ENCODE data around the gene BDH1. TPM values are rescaled to one million over a fixed set of nuclear protein-coding genes. Genes with fewer than 3 reads are reported as not detected.

BDH1 gene
- total RNA-seq, 1 donor from 2014 or later: 40.9 TPM

GRCh38 chr3:197511853-197512635, 43.7 kb downstream of the BDH1 start:
- ATAC-seq (ENCODE audit: low read depth): no peak
- no peak for DNase-seq
- TF ChIP-seq CTCF (IDR thresholded peaks at IDR 0.05): no peak
- H3K27me3 Mint-ChIP-seq: no peaks in the 10 kb centered on the region
- intact Hi-C loops (cut with micrococcal nuclease): loop anchor here (2.0 to 10.0 kb wide), 2 partner anchors 43 to 537 kb away; partner anchors contain the start of gene BDH1
- POLR2A ChIA-PET: no interaction called here
- no peak overlapping the region for H3K27ac Mint-ChIP-seq
- H3K9me3 Mint-ChIP-seq: no peaks in the 10 kb centered on the region
- no peak overlapping the region for H3K4me3 Mint-ChIP-seq
- peaks cover 41% of the 10 kb centered on the region for H3K36me3 Mint-ChIP-seq (ENCODE audit: low read depth)
- CTCF ChIA-PET: interaction anchor here (1.0 to 5.7 kb wide), 2 partner anchors 255 kb away, joined by 4 to 48 read pairs; no protein-coding TSS in a partner anchor
- peaks cover 13% of the 10 kb centered on the region for H3K4me1 Mint-ChIP-seq

GRCh38 chr3:197511130-197511529, 44.6 kb downstream of the BDH1 start:
- no peaks in the 10 kb centered on the region for H3K27me3 Mint-ChIP-seq
- ChIA-PET CTCF (interaction anchor here (5.7 kb wide), 1 partner anchor 254 kb away, joined by 48 read pairs; no protein-coding TSS in a partner anchor), POLR2A (no interaction called here)
- ATAC-seq (ENCODE audit: low read depth) (no peak), DNase-seq (no peak)
- no peak overlapping the region for H3K4me3 Mint-ChIP-seq
- H3K36me3 Mint-ChIP-seq (ENCODE audit: low read depth): peaks cover 35% of the 10 kb centered on the region
- H3K4me1 Mint-ChIP-seq: peaks cover 4% of the 10 kb centered on the region
- H3K9me3 Mint-ChIP-seq: no peaks in the 10 kb centered on the region
- TF ChIP-seq CTCF (IDR thresholded peaks at IDR 0.05): no peak
- no peak overlapping the region for H3K27ac Mint-ChIP-seq
- intact Hi-C loops (cut with micrococcal nuclease): loop anchor here (2.0 to 10.0 kb wide), 2 partner anchors 44 to 536 kb away; partner anchors contain the start of gene BDH1

- H3K27me3 Mint-ChIP-seq: no peaks in the 10 kb centered on the region
- ChIA-PET POLR2A (no interaction called here), CTCF (interaction anchor here (5.7 kb wide), 1 partner anchor 254 kb away, joined by 48 read pairs; no protein-coding TSS in a partner anchor)
- no peaks in the 10 kb centered on the region for H3K9me3 Mint-ChIP-seq
- no peak overlapping the region for H3K27ac Mint-ChIP-seq
- H3K4me3 Mint-ChIP-seq: no peak overlapping the region
- peaks cover 32% of the 10 kb centered on the region for H3K36me3 Mint-ChIP-seq (ENCODE audit: low read depth)
- DNase-seq (no peak), ATAC-seq (ENCODE audit: low read depth) (no peak)
- intact Hi-C loops (cut with micrococcal nuclease): loop anchor here (1.0 to 10.0 kb wide), 4 partner anchors 44 to 536 kb away; partner anchors contain the start of gene BDH1
- H3K4me1 Mint-ChIP-seq: peaks cover 4% of the 10 kb centered on the region
- TF ChIP-seq CTCF (IDR thresholded peaks at IDR 0.05): no peak
Observed at GRCh38 chr3:197510642-197511018, 45.1 kb downstream of the BDH1 start.

- no peak for DNase-seq
- Mint-ChIP-seq H3K4me1 (peaks cover 4% of the 10 kb centered on the region), H3K9me3 (no peaks in the 10 kb centered on the region), H3K4me3 (no peak overlapping the region), H3K27me3 (no peaks in the 10 kb centered on the region), H3K27ac (no peak overlapping the region), H3K36me3 (ENCODE audit: low read depth) (peaks cover 24% of the 10 kb centered on the region)
- ChIA-PET POLR2A (no interaction called here), CTCF (interaction anchor here (1.5 to 5.7 kb wide), 2 partner anchors 253 to 286 kb away, joined by 17 to 48 read pairs; no protein-coding TSS in a partner anchor)
- intact Hi-C loops (cut with micrococcal nuclease): no loop called here
- no peak for TF ChIP-seq CTCF (IDR thresholded peaks at IDR 0.05)
- ATAC-seq (ENCODE audit: low read depth): no peak
Observed at GRCh38 chr3:197508924-197509775, 46.6 kb downstream of the BDH1 start.

All from activated B cell treated with CpG ODN at 0.5 μM for 24 hours (primary cell).